ENCODE data around the gene DPP4. TPM values are rescaled to one million over a fixed set of nuclear protein-coding genes. Genes with fewer than 3 reads are reported as not detected.

The DPP4 gene
- total and polyA plus RNA-seq, 4 experiments from 2014 or later: 38.5 to 124 (median 72.5) TPM

GRCh38 chr2:162099836-162100235 is 25.8 kb upstream of the DPP4 start:
- no peaks in the 10 kb centered on the region for H3K27me3 ChIP-seq (ENCODE audit: insufficient read depth, low read length)
- no peaks in the 10 kb centered on the region for H3K4me1 ChIP-seq (ENCODE audit: insufficient read depth, low read length)
- Mint-ChIP-seq H3K4me1 (no peaks in the 10 kb centered on the region), H3K27ac (no peak overlapping the region), H3K27me3 (peaks cover 0 to 8% of the 10 kb centered on the region in 2 donors), H3K4me3 (no peak overlapping the region), H3K9me3 (peaks cover 0 to 4% (median 0%) of the 10 kb centered on the region in 8 donors), H3K36me3 (no peaks in the 10 kb centered on the region)
- CTCF ChIA-PET (ENCODE audit: partially characterized antibody): interaction anchor here (1.0 to 1.7 kb wide), 3 partner anchors 9 to 26 kb away, joined by 3 to 6 read pairs (median 4); partner anchors contain the start of gene DPP4
- POLR2A ChIA-PET (ENCODE audit: partially characterized antibody): no interaction called here
- DNase-seq: no peak
- intact Hi-C loops (cut with micrococcal nuclease): no loop called here
- H3K9me3 ChIP-seq (ENCODE audit: control insufficient read depth in 1 of 2, low read length in 2 of 2): no peaks in the 10 kb centered on the region
- no peak overlapping the region for H3K27ac ChIP-seq (ENCODE audit: low read depth, low read length)
- H3K4me3 ChIP-seq (ENCODE audit: low read length in 2 of 2): no peak overlapping the region
- H3K36me3 ChIP-seq (ENCODE audit: insufficient read depth, low read length): no peaks in the 10 kb centered on the region

DNA sequence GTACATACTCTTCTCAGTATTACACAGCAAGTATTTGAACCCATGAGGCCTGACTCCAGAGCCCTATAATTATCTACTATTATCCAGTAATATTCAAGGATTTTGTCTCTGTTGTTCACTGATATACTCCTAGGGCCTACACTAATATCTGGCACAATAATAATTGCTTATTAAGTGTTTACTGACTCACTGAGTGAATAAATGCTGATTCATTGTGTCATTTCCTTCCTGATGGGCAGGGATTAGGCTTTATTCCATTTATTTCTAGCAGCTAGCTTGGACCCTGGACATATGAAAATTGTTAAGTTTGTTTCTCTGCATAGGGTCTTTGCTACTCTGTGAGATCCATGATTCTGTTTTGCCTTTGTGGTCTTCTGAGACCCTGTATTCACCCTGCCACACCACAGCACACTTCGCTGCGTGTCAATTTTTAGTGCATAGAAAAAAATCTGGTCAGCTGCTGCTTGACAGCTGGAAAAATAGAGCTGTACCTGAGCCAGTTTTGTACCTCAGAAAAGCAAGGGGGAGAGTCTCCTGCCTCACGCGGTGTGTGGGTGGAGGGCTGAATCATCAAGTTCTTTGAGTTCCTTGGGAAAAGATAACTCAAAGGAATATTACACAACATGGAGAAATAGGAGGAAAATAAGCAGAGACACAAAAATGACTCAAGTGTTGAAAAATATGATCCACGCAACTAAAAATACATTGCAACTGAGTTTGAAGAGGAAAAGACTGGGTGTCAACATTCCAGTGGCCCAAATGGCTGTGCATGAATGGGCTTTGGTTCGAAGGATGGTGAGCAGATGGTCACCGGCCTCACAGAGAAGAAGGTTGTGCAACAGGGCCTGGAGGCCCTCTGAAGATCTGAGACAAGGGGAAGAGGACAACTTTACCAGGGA is 18.9 kb upstream of the DPP4 start:
- ChIA-PET POLR2A (ENCODE audit: partially characterized antibody) (no interaction called here), CTCF (ENCODE audit: partially characterized antibody) (interaction anchor here (1.0 to 1.2 kb wide), 5 partner anchors 9 to 505 kb away, joined by 3 to 4 read pairs (median 3); partner anchors contain the start of gene DPP4)
- DNase-seq: no peak
- Histone ChIP-seq H3K4me3 (ENCODE audit: low read length in 2 of 2) (no peak overlapping the region), H3K27me3 (ENCODE audit: insufficient read depth, low read length) (no peaks in the 10 kb centered on the region), H3K4me1 (ENCODE audit: insufficient read depth, low read length) (no peaks in the 10 kb centered on the region), H3K9me3 (ENCODE audit: control insufficient read depth in 1 of 2, low read length in 2 of 2) (no peaks in the 10 kb centered on the region), H3K36me3 (ENCODE audit: insufficient read depth, low read length) (no peaks in the 10 kb centered on the region), H3K27ac (ENCODE audit: low read depth, low read length) (no peak overlapping the region)
- no peaks in the 10 kb centered on the region for H3K36me3 Mint-ChIP-seq
- no peak overlapping the region for H3K27ac Mint-ChIP-seq
- H3K9me3 Mint-ChIP-seq: peaks cover 0 to 2% (median 0%) of the 10 kb centered on the region in 8 donors
- H3K4me1 Mint-ChIP-seq: peaks cover 0 to 7% (median 6%) of the 10 kb centered on the region in 4 donors
- H3K4me3 Mint-ChIP-seq: no peak overlapping the region
- intact Hi-C loops (cut with micrococcal nuclease): no loop called here
- H3K27me3 Mint-ChIP-seq: peaks cover 0 to 4% of the 10 kb centered on the region in 2 donors

- H3K36me3 ChIP-seq (ENCODE audit: insufficient read depth, low read length): no peaks in the 10 kb centered on the region
- no peak for DNase-seq
- Mint-ChIP-seq H3K27me3 (no peaks in the 10 kb centered on the region), H3K9me3 (no peaks in the 10 kb centered on the region), H3K36me3 (no peaks in the 10 kb centered on the region), H3K4me3 (no peak overlapping the region), H3K27ac (peak overlapping the region in 1 of 7 donors; percentile 28), H3K4me1 (peaks cover 0 to 7% (median 6%) of the 10 kb centered on the region in 4 donors)
- H3K27me3 ChIP-seq (ENCODE audit: insufficient read depth, low read length): no peaks in the 10 kb centered on the region
- ChIA-PET POLR2A (ENCODE audit: partially characterized antibody) (no interaction called here), CTCF (ENCODE audit: partially characterized antibody) (interaction anchor here (1.0 to 1.2 kb wide), 5 partner anchors 9 to 504 kb away, joined by 3 to 4 read pairs (median 3); partner anchors contain the start of gene DPP4)
- intact Hi-C loops (cut with micrococcal nuclease): no loop called here
- H3K27ac ChIP-seq (ENCODE audit: low read depth, low read length): no peak overlapping the region
- H3K9me3 ChIP-seq (ENCODE audit: control insufficient read depth in 1 of 2, low read length in 2 of 2): no peaks in the 10 kb centered on the region
- H3K4me3 ChIP-seq (ENCODE audit: low read length in 2 of 2): no peak overlapping the region
- no peaks in the 10 kb centered on the region for H3K4me1 ChIP-seq (ENCODE audit: insufficient read depth, low read length)
These were observed 18.0 kb upstream of the DPP4 start for GRCh38 chr2:162092008-162092390.

GRCh38 chr2:162091325-162092007 is 17.5 kb upstream of the DPP4 start:
- DNase-seq: peak in 3 of 5 donors; percentile 9 to 13 (median 11)

GRCh38 chr2:162090109-162090508 is 16.1 kb upstream of the DPP4 start:
- ChIA-PET CTCF (ENCODE audit: partially characterized antibody) (interaction anchor here (0.8 to 1.9 kb wide), 4 partner anchors 79 to 379 kb away, joined by 3 to 8 read pairs (median 3); no protein-coding TSS in a partner anchor), POLR2A (ENCODE audit: partially characterized antibody) (no interaction called here)
- Histone ChIP-seq H3K36me3 (ENCODE audit: insufficient read depth, low read length) (no peaks in the 10 kb centered on the region), H3K4me1 (ENCODE audit: insufficient read depth, low read length) (no peaks in the 10 kb centered on the region), H3K9me3 (ENCODE audit: control insufficient read depth in 1 of 2, low read length in 2 of 2) (no peaks in the 10 kb centered on the region), H3K27ac (ENCODE audit: low read depth, low read length) (no peak overlapping the region), H3K27me3 (ENCODE audit: insufficient read depth, low read length) (no peaks in the 10 kb centered on the region), H3K4me3 (ENCODE audit: low read length in 2 of 2) (no peak overlapping the region)
- H3K27ac Mint-ChIP-seq: no peak overlapping the region
- H3K9me3 Mint-ChIP-seq: no peaks in the 10 kb centered on the region
- intact Hi-C loops (cut with micrococcal nuclease): no loop called here
- H3K4me1 Mint-ChIP-seq: peaks cover 0 to 7% (median 6%) of the 10 kb centered on the region in 4 donors
- DNase-seq: no peak
- H3K4me3 Mint-ChIP-seq: no peak overlapping the region
- H3K27me3 Mint-ChIP-seq: no peaks in the 10 kb centered on the region
- no peaks in the 10 kb centered on the region for H3K36me3 Mint-ChIP-seq

More at GRCh38 chr2:162091325-162092007, 17.5 kb upstream of the DPP4 start:
- H3K27ac ChIP-seq (ENCODE audit: low read depth, low read length): no peak overlapping the region
- H3K4me3 ChIP-seq (ENCODE audit: low read length in 2 of 2): no peak overlapping the region
- Mint-ChIP-seq H3K27ac (no peak overlapping the region), H3K27me3 (no peaks in the 10 kb centered on the region), H3K4me1 (peaks cover 0 to 7% (median 6%) of the 10 kb centered on the region in 4 donors), H3K4me3 (no peak overlapping the region), H3K9me3 (no peaks in the 10 kb centered on the region), H3K36me3 (no peaks in the 10 kb centered on the region)
- no peaks in the 10 kb centered on the region for H3K27me3 ChIP-seq (ENCODE audit: insufficient read depth, low read length)
- H3K4me1 ChIP-seq (ENCODE audit: insufficient read depth, low read length): no peaks in the 10 kb centered on the region
- H3K36me3 ChIP-seq (ENCODE audit: insufficient read depth, low read length): no peaks in the 10 kb centered on the region
- ChIA-PET POLR2A (ENCODE audit: partially characterized antibody) (no interaction called here), CTCF (ENCODE audit: partially characterized antibody) (interaction anchor here (1.0 to 1.9 kb wide), 5 partner anchors 8 to 114 kb away, joined by 3 to 8 read pairs (median 4); no protein-coding TSS in a partner anchor)
- intact Hi-C loops (cut with micrococcal nuclease): loop anchor here (1.0 kb wide), 1 partner anchor 84 kb away; no protein-coding TSS in a partner anchor
- no peaks in the 10 kb centered on the region for H3K9me3 ChIP-seq (ENCODE audit: control insufficient read depth in 1 of 2, low read length in 2 of 2)

GRCh38 chr2:162086904-162087303 is 12.9 kb upstream of the DPP4 start:
- POLR2A ChIA-PET (ENCODE audit: partially characterized antibody): no interaction called here
- no peaks in the 10 kb centered on the region for H3K36me3 ChIP-seq (ENCODE audit: insufficient read depth, low read length)
- Mint-ChIP-seq H3K27ac (no peak overlapping the region), H3K27me3 (no peaks in the 10 kb centered on the region), H3K36me3 (no peaks in the 10 kb centered on the region), H3K4me3 (no peak overlapping the region), H3K4me1 (peaks cover 0 to 5% (median 3%) of the 10 kb centered on the region in 4 donors), H3K9me3 (no peaks in the 10 kb centered on the region)
- no peaks in the 10 kb centered on the region for H3K9me3 ChIP-seq (ENCODE audit: control insufficient read depth in 1 of 2, low read length in 2 of 2)
- intact Hi-C loops (cut with micrococcal nuclease): no loop called here
- CTCF ChIA-PET (ENCODE audit: partially characterized antibody): no interaction called here
- no peak for DNase-seq
- H3K27me3 ChIP-seq (ENCODE audit: insufficient read depth, low read length): no peaks in the 10 kb centered on the region
- H3K27ac ChIP-seq (ENCODE audit: low read depth, low read length): no peak overlapping the region
- no peaks in the 10 kb centered on the region for H3K4me1 ChIP-seq (ENCODE audit: insufficient read depth, low read length)
- no peak overlapping the region for H3K4me3 ChIP-seq (ENCODE audit: low read length in 2 of 2)

Measured in CD4-positive, alpha-beta memory T cell (primary cell).